OCI-LY7 (cell line): ENCODE data around the gene TRIP13. TPM values are rescaled to one million over a fixed set of nuclear protein-coding genes. Genes with fewer than 3 reads are reported as not detected.

Experiments
- BruUV-seq: library from RNA; stranded (reverse); fragments of 400-500 nt; replicated peaks from 2 replicates; lab custom pipeline; 2021; lab: Mats Ljungman, UMichigan
- CTCF ChIA-PET: fragments of 300-600 bp; sonication (Branson Sonifier 250); formaldehyde crosslinking; loops from one replicate; lab custom pipeline; 2022; ENCODE audit warnings: antibody characterized with exemption; ENCODE audit not compliant: unreplicated experiment; lab: Charles Lee
- POLR2A ChIA-PET: fragments of 300-600 bp; sonication (Branson Sonifier 250); formaldehyde crosslinking; loops from one replicate; lab custom pipeline; 2022; ENCODE audit warnings: antibody characterized with exemption; lab: Charles Lee
- DNase-seq: peaks from one replicate; pipeline ENCODE4 v3.0.0-alpha.2; 2015; ENCODE audit warnings: low spot score
- H2AFZ ChIP-seq: fragments of 200-600 bp; sonication (generic), shearing (Covaris generic); 2 replicates; pipeline ENCODE4 v1.6.1; 2014; ENCODE audit warnings: mild to moderate bottlenecking, antibody characterized with exemption, low read length, moderate library complexity
- H3K27ac ChIP-seq: fragments of 200-600 bp; sonication (generic); 2 replicates; pipeline ENCODE4 v1.5.1; 2014; ENCODE audit warnings: mixed run types, low read depth, mild to moderate bottlenecking, moderate library complexity, low read length, inconsistent platforms; ENCODE audit not compliant: poor library complexity, severe bottlenecking
- H3K36me3 ChIP-seq: fragments of 200-600 bp; sonication (generic); 2 replicates; pipeline ENCODE4 v1.6.1; 2014; ENCODE audit warnings: mild to moderate bottlenecking, antibody characterized with exemption, low read length, moderate library complexity, mixed read lengths; ENCODE audit not compliant: insufficient read depth
- H3K4me1 ChIP-seq: fragments of 200-600 bp; sonication (generic); 2 replicates; pipeline ENCODE4 v1.5.1; 2014; ENCODE audit warnings: mild to moderate bottlenecking, low read length; ENCODE audit not compliant: insufficient read depth, poor library complexity, severe bottlenecking
- H3K4me2 ChIP-seq: fragments of 200-600 bp; sonication (generic); 2 replicates; pipeline ENCODE4 v1.6.1; 2014; ENCODE audit warnings: mild to moderate bottlenecking, low read length
- H3K4me3 ChIP-seq: fragments of 200-600 bp; sonication (generic); 2 replicates; pipeline ENCODE4 v1.5.1; 2014; ENCODE audit warnings: mild to moderate bottlenecking, low read depth, low read length; ENCODE audit not compliant: poor library complexity, severe bottlenecking
- H3K79me2 ChIP-seq: fragments of 200-600 bp; sonication (generic); 2 replicates; pipeline ENCODE4 v1.6.1; 2016; ENCODE audit warnings: low read depth, mild to moderate bottlenecking, low read length, moderate library complexity, mixed read lengths; ENCODE audit not compliant: insufficient read depth
- H3K9me2 ChIP-seq: fragments of 200-600 bp; sonication (generic); 2 replicates; pipeline ENCODE4 v1.6.1; 2016; ENCODE audit warnings: mild to moderate bottlenecking, low read length, mixed read lengths; ENCODE audit not compliant: insufficient read depth
- H3K9me3 ChIP-seq: fragments of 200-600 bp; sonication (generic); 2 replicates; pipeline ENCODE4 v1.6.1; 2014; ENCODE audit warnings: mild to moderate bottlenecking, mixed run types, low read length, mixed read lengths
- H4K20me1 ChIP-seq: fragments of 200-600 bp; sonication (generic); 2 replicates; pipeline ENCODE4 v1.6.1; 2014; ENCODE audit warnings: mild to moderate bottlenecking, antibody characterized with exemption, low read length, moderate library complexity, mixed read lengths; ENCODE audit not compliant: insufficient read depth
- EZH2phosphoT487 ChIP-seq: fragments of 200-600 bp; sonication (generic); IDR thresholded peaks from 2 replicates; pipeline ENCODE4 v1.6.1; 2018; ENCODE audit warnings: low read depth, borderline replicate concordance, mild to moderate bottlenecking, mixed run types, antibody characterized with exemption, low read length, moderate library complexity, mixed read lengths
- intact Hi-C: fragments of 100-400 bp; cut with micrococcal nuclease; formaldehyde crosslinking; loops from one replicate; pipeline ENCODE4 v1.10.0; 2022; ENCODE audit not compliant: unreplicated experiment
- total RNA-seq, 2 experiments: library from RNA; depleted of rRNA in 1 of 2; stranded (reverse); fragments of >200 nt in 1 of 2; shearing (Covaris generic) in 1 of 2; gene quantifications; 2 replicates each; pipeline ENCODE4 v1.2.3, GENCODE V29; 2014 to 2022
- TF ChIP-seq, protein P1 (sequence below): fragments of 200-600 bp; sonication (generic); conservative IDR thresholded peaks from 2 replicates; pipeline ENCODE4 v1.5.1; 2014; ENCODE audit warnings: mild to moderate bottlenecking, antibody characterized with exemption, low read length, moderate library complexity, mixed read lengths

TRIP13 gene
- total RNA-seq, 2 experiments from 2014 or later = 46.6 to 59.4 TPM

GRCh38 chr5:882253-883183 lies 10.2 kb upstream of the TRIP13 start:
- no TSS peak for BruUV-seq
- Histone ChIP-seq H3K36me3 (peaks cover 79% of the 10 kb centered on the region), H3K9me2 (no peaks in the 10 kb centered on the region), H3K4me2 (no peak overlapping the region), H3K4me3 (no peak overlapping the region), H3K4me1 (no peaks in the 10 kb centered on the region), H3K79me2 (peaks cover 19% of the 10 kb centered on the region), H2AFZ (no peak overlapping the region), H4K20me1 (no peaks in the 10 kb centered on the region), H3K27ac (no peak overlapping the region), H3K9me3 (no peaks in the 10 kb centered on the region)
- ChIA-PET CTCF (no interaction called here), POLR2A (no interaction called here)
- TF ChIP-seq EZH2phosphoT487 = no peak
- TF ChIP-seq, protein P1, sequence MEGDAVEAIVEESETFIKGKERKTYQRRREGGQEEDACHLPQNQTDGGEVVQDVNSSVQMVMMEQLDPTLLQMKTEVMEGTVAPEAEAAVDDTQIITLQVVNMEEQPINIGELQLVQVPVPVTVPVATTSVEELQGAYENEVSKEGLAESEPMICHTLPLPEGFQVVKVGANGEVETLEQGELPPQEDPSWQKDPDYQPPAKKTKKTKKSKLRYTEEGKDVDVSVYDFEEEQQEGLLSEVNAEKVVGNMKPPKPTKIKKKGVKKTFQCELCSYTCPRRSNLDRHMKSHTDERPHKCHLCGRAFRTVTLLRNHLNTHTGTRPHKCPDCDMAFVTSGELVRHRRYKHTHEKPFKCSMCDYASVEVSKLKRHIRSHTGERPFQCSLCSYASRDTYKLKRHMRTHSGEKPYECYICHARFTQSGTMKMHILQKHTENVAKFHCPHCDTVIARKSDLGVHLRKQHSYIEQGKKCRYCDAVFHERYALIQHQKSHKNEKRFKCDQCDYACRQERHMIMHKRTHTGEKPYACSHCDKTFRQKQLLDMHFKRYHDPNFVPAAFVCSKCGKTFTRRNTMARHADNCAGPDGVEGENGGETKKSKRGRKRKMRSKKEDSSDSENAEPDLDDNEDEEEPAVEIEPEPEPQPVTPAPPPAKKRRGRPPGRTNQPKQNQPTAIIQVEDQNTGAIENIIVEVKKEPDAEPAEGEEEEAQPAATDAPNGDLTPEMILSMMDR = no peak
- intact Hi-C loops = no loop called here
- no peak for DNase-seq

DNA sequence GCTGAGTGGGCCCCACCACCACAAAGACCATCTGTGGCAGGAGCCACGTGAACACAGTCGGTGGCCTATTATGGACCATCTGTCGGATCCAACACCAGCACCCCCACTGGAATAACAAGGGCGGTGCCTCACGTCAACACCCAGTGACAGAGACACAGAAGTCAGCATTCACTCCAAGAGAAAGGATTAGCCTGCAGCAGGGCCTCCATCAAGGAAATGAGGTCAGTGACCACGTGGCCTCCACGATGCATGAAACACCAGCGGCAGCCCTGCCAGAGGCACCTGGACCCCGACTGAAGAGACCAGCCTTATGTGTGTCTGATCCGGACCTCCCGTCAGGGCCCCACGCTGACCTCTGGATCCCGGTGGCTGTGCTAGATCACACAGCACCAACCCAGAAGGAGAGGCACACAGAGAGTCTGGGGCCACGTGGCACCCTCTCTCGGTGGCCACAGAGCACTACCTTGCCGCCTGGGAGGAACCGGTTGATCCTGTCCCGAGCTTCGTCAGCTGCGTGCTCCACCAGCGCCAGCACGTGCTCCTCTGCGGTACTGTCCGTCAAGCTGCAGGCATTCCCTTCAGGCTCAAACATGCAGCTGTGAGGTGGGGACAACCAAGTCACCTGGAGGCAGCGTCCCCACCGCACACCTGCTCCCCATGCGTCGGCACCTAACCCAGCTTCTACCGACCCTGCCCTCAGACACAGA lies 9.1 kb upstream of the TRIP13 start:
- no peak for DNase-seq
- Histone ChIP-seq H2AFZ (no peak overlapping the region), H3K4me1 (no peaks in the 10 kb centered on the region), H3K79me2 (peaks cover 19% of the 10 kb centered on the region), H3K9me3 (no peaks in the 10 kb centered on the region), H3K36me3 (peaks cover 82% of the 10 kb centered on the region), H4K20me1 (no peaks in the 10 kb centered on the region), H3K9me2 (no peaks in the 10 kb centered on the region), H3K27ac (no peak overlapping the region), H3K4me3 (no peak overlapping the region), H3K4me2 (no peak overlapping the region)
- intact Hi-C loops = no loop called here
- ChIA-PET POLR2A (interaction anchor here (0.7 kb wide), 1 partner anchor 25 kb away, joined by 3 read pairs; no protein-coding TSS in a partner anchor), CTCF (no interaction called here)
- BruUV-seq = no TSS peak
- TF ChIP-seq EZH2phosphoT487 = no peak
- TF ChIP-seq, protein P1 = no peak
